Stimulated activated CD8-positive, alpha-beta memory T cell treated with anti-CD3 and anti-CD28 coated beads, Interleukin-7, amount 100 ng/mL, for 1 hour (primary cell): ENCODE data around the gene SYT13.
A peak's percentile ranks its signal among the peaks of the same experiment; 100 is the strongest.

Experiments
- DNase-seq, 2 donors: peaks; one replicate each; pipeline ENCODE4 v3.0.0-alpha.2; 2020; ENCODE audit warnings: low read depth in 2 of 2

The SYT13 gene, protein sequence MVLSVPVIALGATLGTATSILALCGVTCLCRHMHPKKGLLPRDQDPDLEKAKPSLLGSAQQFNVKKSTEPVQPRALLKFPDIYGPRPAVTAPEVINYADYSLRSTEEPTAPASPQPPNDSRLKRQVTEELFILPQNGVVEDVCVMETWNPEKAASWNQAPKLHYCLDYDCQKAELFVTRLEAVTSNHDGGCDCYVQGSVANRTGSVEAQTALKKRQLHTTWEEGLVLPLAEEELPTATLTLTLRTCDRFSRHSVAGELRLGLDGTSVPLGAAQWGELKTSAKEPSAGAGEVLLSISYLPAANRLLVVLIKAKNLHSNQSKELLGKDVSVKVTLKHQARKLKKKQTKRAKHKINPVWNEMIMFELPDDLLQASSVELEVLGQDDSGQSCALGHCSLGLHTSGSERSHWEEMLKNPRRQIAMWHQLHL

DNA sequence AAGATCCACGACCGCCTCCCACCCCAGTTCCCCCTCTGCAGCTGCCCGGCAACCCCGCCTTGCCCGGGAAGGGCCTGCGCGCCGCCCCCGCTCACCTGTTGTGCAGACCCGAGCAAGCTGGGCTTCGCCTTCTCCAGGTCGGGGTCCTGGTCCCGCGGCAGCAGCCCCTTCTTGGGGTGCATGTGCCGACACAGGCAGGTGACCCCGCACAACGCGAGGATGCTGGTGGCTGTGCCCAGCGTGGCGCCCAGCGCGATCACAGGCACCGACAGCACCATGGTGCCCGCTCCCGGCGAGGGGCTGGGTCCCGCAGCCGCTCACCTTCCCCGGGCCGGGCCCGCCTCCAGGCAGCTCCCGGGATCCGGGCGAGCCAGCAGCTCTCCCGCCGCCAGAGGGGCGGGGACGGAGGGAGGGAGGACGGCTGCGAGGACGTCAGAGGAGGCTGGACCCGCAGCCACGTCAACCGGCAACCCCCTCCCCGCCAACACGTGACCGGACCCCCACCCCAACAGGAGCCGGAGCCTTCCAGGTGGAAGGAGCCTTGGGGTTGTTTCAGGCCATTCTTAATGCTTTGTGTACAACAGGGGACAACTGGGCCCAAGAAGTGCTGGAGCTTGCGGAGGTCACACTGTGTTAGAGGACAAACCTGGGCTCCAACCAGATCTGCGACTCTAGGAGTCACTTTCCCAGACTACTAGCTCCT lies at the start of gene SYT13:
SYT13 (minus strand) TSS at position 412 of the 703 bp plus-strand sequence; CDS start at position 278, 134 bp downstream.
- DNase-seq: no peak

DNA sequence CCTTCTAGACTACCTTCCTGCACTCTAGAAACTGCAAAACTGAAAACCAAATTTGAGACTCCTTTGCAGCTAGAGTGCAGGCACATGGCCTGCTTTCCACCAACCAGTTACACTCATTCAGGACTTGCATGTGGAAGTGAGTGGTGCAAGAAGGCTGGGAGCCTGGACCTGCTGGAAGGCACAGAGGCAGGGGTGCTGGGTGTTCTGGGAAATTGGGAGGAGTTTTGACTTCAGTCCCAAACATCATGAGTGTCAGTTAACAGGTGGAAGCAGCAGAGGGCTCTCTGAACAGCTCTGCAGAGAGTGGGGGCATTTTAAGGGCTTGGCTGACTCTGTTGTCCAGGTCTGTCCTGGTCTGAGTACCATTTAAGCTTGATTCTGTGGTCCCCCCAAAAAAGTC lies 49.3 kb upstream of the SYT13 start:
- no peak for DNase-seq

DNA sequence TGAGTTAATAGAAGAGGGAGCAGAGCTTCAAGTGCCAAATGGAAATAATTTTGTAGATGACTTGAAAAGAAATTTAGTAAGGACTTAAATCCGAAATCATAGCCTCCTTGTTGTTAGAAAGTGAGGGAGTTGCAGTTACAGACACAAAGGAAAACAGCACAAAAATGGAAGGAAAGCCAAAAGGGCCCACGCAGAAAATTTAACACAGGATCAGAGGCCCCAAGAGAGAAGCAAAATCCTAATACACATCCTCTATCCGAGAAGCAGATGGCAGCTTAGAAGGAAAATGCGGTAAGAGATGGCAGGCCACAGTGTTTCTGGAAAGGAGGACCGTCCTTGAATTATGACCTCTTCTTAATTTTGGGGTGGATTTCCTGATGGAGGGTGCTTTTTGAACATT lies 48.7 kb upstream of the SYT13 start:
- no peak for DNase-seq

DNA sequence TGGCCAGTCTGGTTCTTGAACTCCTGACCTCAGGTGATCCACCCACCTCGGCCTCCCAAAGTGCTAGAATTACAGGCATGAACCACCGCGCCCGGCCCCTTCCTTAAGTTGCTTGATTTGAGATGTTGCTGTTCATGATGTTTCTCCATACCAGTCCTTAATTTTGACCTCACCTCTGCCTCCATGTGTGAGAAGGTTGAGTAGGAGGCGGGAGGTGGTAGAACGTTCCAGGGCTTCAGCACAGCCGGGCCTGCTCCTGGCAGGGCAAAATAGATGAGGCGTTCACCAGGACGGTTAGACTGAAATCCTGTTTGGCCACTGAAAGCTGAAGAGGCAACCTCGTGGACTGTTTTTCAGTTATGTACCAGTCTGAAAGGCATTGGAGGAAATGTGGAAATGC lies 48.3 kb upstream of the SYT13 start:
- DNase-seq: no peak

DNA sequence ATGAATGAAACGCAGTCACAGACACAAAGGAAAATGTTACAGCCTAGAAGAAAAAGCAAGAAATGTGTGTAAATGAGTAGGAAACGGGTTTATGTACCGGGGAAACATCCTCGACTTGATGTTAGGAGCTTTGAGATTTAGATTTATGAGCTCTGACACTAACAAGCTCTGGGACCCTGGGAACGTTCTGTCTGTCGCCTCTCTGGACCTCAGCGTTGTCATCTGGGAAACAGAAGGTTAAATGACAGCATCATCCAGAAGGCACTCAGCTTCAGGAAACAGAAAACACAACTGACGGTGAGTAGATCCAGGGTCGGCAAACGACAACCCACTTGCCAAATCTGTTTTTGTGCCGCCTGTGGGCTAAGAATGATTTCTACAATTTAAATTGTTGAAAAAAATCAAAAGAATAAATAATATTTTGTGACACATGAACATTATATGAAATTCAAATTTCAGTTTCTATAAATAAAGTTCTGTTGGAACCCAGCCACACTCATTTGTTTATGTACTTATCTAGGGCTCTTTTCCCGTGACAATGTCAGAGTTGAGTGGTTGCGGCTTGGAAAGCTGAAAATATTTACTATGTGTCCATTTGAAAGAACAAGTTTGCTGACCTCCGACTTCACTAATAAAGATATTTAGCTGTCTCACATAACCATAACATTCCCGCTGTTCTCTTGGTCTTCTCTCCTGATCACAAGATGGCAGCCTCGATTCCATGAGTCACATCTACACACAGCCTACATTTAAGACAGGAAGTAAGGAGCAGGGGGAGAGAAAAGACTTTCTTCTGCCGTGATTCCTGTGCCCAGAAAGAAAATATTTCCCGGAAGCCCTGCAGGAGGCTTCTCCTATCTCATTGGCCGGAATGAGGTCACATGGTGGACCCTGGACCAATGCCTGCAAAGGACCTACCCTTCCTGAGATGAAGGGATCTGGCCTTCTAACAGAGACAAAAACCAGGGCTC lies 47.1 kb upstream of the SYT13 start:
- no peak for DNase-seq

DNA sequence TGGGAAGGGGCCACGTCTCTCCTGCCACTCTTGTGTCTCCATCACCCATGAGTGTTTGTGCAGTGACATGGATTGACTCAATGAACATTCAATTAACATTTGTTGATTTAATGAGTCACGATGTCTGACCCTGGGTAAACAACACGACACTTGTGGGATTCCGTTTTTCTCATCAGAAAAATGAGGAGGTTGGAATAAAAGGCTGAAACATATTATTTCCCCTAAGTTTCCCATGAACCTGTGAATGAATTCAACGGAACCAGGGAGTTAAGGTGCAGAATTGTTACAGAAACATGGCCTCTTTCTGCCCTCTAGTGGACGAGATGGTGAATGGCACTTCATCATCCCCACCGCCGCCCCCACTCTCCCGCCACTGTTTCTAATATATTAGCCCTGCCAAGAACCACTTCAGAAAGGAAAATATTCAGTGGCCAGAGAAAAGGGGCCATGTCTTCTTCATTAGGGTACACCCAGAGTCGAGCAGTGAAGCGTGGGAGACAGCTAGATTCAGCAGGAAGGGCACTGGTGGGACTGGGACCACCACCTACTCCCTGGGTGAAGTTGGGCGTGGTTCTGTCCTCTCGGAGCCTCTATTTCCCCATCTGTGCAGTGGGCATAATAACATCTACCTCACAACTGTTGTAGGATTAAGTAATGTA lies 46.3 kb upstream of the SYT13 start:
- peak in 1 of 2 donors; percentile 2 for DNase-seq

DNA sequence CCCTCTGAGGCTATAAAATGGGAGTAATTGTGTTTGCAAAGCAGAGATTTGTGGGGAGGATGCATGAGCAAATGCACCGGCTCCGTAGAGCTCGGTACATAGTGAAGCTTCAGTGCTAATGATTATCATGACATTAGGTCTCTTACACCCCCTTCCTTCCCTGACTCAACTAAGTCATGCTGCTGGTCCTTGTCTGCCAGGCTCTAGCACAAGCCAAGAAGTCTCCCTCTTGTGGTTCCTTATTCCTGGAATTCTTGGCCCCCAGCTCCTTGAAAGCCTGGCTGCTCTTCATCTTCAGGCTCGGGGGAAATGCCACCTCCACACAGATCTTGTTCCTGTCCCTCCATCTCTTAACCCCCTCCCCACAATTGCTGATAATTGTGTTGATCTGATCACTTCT lies 45.7 kb upstream of the SYT13 start:
- no peak for DNase-seq

DNA sequence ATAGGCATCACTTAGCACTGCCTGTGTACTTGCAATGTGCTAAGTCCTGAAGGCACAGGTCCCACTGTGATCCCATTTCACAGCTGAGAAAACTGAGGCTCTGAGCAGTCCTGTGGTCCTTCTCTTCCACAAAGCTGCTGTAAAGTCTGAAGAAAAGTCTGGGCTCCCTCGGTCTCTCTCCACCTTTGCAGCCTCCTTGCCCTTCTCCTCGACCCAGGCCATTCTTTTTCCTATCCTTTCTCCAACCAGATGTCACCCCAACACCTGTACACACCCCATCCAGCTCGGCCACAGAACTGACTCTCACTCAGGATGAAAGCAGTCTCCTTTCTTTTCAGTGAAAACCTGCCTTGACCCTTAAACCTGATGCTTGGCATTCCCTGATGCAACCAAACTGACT lies 42.6 kb upstream of the SYT13 start:
- no peak for DNase-seq

DNA sequence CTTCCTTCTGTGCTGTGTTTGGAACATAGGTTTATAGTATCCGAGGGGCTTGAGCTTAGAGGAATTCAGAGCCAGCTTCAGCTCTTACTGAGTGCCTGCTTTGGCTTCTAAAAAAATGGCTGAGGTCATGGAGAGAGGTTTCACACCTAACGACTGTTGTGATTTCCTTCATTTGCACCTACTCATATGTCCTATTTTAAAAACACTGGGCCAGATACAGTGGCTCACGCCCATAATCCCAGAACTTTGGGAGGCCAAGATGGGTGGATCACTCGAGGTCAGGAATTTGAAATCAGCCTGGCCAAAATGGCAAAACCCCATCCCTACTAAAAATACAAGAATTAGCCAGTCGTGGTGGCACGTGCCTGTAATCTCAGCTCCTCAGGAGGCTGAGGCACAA lies 38.3 kb upstream of the SYT13 start:
- DNase-seq: no peak

DNA sequence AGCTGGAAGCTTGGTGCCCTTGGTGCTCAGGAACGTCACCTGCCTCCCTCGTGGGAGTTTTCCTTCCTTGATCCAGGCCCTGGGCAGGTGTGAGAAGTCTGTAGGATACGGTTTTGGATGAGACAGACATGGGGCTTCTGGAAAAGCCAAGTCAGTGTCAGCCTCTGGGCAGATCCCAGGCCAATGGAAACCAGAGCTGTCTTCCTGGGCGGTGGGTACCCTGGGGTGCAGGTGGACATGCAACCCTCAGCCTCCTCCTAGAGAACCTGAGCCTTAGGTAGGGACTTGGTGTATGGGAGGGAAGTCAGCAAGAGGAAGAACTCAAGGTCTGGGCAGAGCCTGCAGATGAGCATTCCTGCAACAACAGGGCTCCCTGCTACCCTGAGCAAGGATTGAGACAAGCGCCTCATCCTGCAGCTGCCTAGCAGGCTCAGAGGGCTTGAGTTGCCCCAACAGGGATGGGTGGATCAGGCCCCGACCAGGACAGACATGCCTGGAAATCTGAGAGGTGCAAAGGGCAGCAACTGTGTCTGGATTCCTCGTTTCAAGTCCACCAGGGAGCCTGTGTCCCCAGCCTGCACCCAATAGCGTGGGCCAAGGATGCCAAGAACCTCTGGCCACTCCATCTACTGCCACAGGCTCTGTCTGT lies 37.6 kb upstream of the SYT13 start:
- no peak for DNase-seq

DNA sequence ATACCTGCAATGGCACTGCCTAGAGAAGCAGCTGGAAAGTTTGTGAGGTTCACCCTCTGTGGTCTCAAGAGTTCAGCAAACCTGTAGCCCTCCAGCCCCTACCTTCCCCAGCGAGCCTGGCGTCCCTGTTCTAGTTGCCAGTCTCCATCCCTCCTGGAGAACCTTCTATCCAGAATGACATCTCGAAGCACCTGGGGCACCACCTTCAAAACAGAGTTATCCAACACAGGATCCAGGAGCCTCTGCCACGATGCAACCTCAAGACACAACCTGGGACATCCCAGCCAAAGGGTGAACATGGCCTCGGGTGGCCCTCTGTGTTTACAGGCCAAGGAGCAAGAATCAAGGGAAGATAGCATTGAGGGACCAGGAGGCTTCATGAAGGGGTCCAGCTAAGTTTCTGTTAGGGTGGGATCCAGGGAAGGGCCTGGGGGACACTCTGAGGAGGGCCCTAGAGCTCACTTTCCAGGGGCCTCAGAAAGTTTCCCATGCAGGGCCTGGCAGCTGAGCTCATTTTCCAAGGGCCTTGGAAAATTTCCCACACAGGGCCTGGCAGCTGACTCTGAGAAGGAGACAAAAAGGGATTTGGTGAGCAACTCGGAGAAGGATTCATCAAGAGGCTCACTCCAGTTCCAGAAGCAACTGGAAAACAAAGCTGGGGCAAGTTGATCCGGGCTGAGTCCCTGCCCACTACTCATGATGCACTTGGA lies 36.9 kb upstream of the SYT13 start:
- DNase-seq: no peak

DNA sequence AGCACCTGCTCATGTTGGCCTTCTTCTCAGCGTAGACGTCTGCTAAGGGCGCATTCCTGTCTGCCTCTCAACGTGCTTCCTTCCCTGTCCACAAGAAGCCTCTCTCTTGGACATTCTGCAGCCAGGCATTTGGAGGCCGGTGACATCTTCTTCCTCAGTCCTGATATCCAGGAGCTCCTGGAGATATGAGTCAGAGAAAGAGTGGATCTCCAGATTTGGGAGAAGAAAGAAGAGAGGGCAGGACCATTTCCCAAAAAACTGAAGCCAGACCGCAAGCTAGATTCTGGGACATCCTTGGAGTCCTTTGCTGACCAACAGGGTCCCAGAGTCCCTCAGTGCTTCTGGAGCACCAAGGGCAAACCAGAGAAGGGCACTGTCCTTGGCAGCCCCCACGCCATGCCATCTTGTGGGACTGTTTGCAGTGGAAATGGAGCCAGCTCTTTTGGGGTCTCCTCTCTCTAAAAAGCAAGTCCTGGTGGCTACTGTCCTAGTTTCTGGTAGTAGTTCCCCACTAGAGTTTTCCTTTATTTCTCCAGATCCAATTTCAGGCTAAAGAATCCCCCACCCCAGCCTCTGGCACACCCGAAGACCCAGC lies 36.1 kb upstream of the SYT13 start:
- no peak for DNase-seq

DNA sequence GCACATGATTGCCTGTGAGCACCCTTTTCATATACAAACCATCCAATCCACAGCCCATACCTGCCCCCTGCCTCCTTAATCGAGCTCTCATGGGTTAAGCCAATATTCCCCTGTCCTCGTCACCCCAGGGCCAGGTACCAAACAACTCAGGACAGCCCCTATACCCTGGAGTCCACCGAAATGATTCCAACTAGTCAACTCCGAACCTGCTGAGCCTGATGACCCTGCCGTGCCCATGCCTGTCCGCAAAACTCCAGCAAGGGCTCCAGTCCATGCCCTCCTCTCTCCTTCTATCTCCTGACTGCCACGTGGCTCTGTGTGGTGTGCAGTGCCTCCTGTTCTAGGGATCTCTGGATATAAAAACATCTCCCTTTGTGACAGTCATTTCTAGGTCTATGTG lies 35.5 kb upstream of the SYT13 start:
- no peak for DNase-seq

DNA sequence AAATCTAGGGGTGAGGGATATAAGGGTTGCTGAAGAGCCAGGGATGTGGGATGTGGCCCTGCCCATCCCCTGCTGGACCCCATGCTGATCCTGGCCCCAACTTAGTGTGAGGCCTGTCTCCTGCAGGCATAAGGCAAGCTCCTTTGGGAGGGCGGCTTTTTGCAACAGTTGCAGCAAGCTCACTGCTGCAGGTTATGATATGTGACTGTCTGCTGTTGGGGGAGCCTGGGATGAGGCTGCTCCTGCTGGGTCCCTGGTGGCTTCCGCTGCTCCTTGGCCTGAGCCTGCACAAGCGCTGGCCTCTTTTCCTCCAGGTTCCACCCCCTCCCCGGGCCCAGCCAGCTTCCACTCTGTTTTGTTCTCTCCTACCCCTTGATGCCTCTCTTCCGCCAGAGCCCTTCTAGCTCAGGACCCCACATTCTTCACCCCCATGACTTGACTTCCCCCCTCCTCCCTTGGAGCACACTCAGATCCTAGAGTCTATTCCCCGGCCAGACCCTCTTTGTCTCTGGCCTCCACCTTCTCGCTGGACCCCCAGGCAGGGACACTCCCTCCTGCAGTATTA lies 35.0 kb upstream of the SYT13 start:
- DNase-seq: no peak

DNA sequence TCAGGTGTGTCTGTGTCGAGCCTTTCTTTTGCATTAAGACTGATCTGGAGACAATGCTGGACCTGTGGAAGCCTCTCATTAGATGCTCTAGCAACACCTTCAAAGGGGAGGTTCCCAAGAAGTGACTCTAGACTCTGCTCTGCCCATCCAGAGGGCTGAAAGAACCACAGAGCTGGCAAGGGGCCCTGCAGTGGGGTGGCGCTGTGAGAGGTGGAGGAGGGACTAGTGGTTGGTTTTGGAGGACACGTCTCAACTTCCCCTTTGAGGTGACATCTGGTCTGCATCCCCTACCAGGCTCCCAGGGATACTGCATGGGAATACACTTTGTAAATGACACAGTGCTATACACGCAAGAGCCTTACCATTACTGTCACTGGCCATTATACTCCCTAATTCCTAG lies 34.2 kb upstream of the SYT13 start:
- DNase-seq: no peak

DNA sequence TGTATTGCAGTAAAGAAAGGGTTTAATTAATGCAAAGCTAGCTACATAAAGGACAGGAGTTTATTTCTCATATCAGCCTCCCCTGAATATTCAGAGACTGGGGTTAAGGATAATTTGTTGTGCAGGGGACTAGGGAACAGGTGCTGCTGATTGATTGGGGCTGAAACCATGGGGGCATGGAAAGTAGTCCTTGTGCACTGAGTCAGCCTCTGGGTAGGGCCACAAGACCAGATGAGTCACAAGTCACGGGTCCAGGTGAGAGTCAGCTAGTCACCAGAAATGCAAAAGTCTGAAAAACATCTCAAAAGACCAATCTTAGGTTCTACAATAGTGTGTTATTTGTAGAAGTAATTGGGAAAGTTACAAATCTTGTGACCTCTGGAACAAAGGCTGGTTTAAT lies 32.9 kb upstream of the SYT13 start:
- no peak for DNase-seq

DNA sequence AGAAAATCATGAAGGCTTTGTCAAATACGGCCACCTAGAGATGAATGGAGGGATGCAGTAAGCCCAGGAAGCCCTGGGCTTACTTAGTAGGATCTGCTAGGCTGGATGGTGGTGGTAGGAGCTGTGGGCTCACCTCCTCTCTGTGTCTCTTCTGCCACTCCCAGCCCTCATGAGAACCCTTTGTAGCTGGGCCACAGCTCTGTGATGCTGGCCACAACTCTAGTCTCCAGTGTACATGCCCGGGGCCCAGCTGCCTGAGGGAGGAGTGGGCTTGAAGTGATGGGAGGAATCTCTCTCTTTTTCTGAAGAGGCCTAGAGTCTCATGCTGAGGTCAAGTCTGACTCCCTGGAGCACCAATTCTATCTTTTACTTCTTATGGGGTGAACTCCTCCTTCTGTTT lies 32.4 kb upstream of the SYT13 start:
- no peak for DNase-seq

DNA sequence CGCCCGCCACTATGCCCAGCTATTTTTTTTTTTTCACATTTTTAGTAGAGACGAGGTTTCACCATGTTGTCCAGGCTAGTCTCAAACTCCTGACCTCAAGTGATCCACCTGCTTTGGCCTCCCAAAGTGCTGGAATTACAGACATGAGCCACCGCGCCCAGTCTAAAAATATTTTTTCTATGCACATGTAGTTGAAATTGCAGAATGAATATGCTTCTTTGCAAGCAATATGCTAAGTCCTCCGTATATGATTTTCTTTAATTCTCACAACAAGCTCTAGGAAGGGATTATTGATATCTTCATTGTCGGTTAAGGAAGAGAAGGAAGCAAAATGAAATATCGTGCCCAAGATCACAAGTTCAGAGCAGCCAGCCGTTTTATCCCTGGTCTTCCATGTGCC lies 30.1 kb upstream of the SYT13 start:
- no peak for DNase-seq

DNA sequence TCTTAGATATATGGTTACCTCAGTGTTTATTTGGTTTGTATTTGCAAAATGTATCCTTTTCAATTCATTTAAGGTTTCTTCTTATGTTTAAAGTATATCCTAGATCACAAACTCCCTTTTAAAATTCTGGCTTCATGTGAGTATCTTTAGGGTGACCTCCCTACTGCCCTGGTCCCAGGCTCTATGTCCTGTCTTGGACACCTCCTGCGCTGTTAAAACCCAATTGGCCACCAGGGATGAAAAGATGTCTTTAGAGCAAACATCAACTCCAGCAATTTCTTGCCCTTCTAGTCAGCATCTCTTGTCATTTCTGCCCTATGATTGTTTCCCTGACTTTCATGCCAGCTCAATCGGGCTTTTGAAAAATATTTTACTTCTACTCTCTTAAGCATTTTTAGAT lies 28.8 kb upstream of the SYT13 start:
- no peak for DNase-seq
